Neural progenitor cell (in vitro differentiated cells): ENCODE data around the gene BRINP2. TPM values are rescaled to one million over a fixed set of nuclear protein-coding genes. Genes with fewer than 3 reads are reported as not detected.
A peak's percentile ranks its signal among the peaks of the same experiment; 100 is the strongest.

Experiments used
- DNase-seq: peaks from one replicate; pipeline ENCODE4 v3.0.0-alpha.2; 2016; ENCODE audit warnings: low spot score
- H2AFZ ChIP-seq: fragments of 200-600 bp; sonication (generic); replicated peaks from 2 replicates; pipeline ENCODE4 v1.6.1; 2016; ENCODE audit warnings: antibody characterized with exemption
- H3F3A ChIP-seq: fragments of 200-600 bp; sonication (generic); 2 replicates; pipeline ENCODE4 v1.6.1; 2016; ENCODE audit warnings: antibody characterized with exemption, low read depth
- H3K27ac ChIP-seq: fragments of 200-600 bp; sonication (generic); 2 replicates; pipeline ENCODE4 v1.5.1; 2016; ENCODE audit warnings: mild to moderate bottlenecking
- H3K27me3 ChIP-seq: fragments of 200-600 bp; sonication (generic); 2 replicates; pipeline ENCODE4 v1.6.1; 2016; ENCODE audit warnings: mild to moderate bottlenecking, moderate library complexity
- H3K36me3 ChIP-seq: fragments of 200-600 bp; sonication (generic); 2 replicates; pipeline ENCODE4 v1.5.1; 2016
- H3K4me1 ChIP-seq: fragments of 200-600 bp; sonication (generic); 2 replicates; pipeline ENCODE4 v1.6.1; 2016; ENCODE audit warnings: mixed run types
- H3K4me2 ChIP-seq: fragments of 200-600 bp; sonication (generic); 2 replicates; pipeline ENCODE4 v1.6.1; 2016
- H3K4me3 ChIP-seq: fragments of 200-600 bp; sonication (generic); 2 replicates; pipeline ENCODE4 v1.5.1; 2016
- H3K79me2 ChIP-seq: fragments of 200-600 bp; sonication (generic); 2 replicates; pipeline ENCODE4 v1.6.1; 2016; ENCODE audit warnings: low read depth
- H3K9ac ChIP-seq: fragments of 200-600 bp; sonication (generic); 2 replicates; pipeline ENCODE4 v1.6.1; 2016
- H3K9me3 ChIP-seq: fragments of 200-600 bp; sonication (generic); 2 replicates; pipeline ENCODE4 v1.5.1; 2016; ENCODE audit warnings: low read depth
- H4K20me1 ChIP-seq: fragments of 200-600 bp; sonication (generic); 2 replicates; pipeline ENCODE4 v1.6.1; 2016; ENCODE audit warnings: low read depth
- H3K27ac Mint-ChIP-seq: 3 replicates; pipeline ENCODE4 v1.8.0; 2021; ENCODE audit warnings: mixed read lengths
- H3K27me3 Mint-ChIP-seq: 2 replicates; pipeline ENCODE4 v1.8.0; 2022; ENCODE audit warnings: low read depth, mild to moderate bottlenecking, inconsistent platforms, moderate library complexity, mixed read lengths; ENCODE audit not compliant: insufficient read depth
- H3K36me3 Mint-ChIP-seq: 3 replicates; pipeline ENCODE4 v1.8.0; 2021; ENCODE audit warnings: mixed read lengths
- H3K4me1 Mint-ChIP-seq: 3 replicates; pipeline ENCODE4 v1.8.0; 2021; ENCODE audit warnings: mixed read lengths
- H3K4me3 Mint-ChIP-seq: 3 replicates; pipeline ENCODE4 v1.8.0; 2021; ENCODE audit warnings: mild to moderate bottlenecking, moderate library complexity, mixed read lengths
- H3K9me3 Mint-ChIP-seq: 3 replicates; pipeline ENCODE4 v1.8.0; 2020; ENCODE audit warnings: mixed read lengths
- CTCF ChIP-seq: fragments of 200-600 bp; sonication (generic); IDR thresholded peaks from 2 replicates; pipeline ENCODE4 v1.5.1; 2017; ENCODE audit warnings: antibody characterized with exemption, mild to moderate bottlenecking
- EZH2 ChIP-seq: fragments of 200-600 bp; sonication (generic); IDR thresholded peaks from 2 replicates; pipeline ENCODE4 v1.6.1; 2017; ENCODE audit warnings: antibody characterized with exemption, mild to moderate bottlenecking, moderate library complexity
- EZH2phosphoT487 ChIP-seq: fragments of 200-600 bp; sonication (generic); IDR thresholded peaks from 2 replicates; pipeline ENCODE4 v1.6.1; 2017; ENCODE audit warnings: antibody characterized with exemption
- total RNA-seq: library from RNA; depleted of rRNA; stranded (reverse); fragments of >200 nt; gene quantifications from 2 replicates; pipeline ENCODE4 v1.2.3, GENCODE V29; 2015; ENCODE audit warnings: low replicate concordance

Gene BRINP2
- total RNA-seq, 1 donor from 2014 or later: not detected

- no peaks in the 10 kb centered on the region for H4K20me1 ChIP-seq
- peaks cover 10% of the 10 kb centered on the region for H3K27me3 Mint-ChIP-seq
- H3K27ac Mint-ChIP-seq: peak within 1 kb of the TSS; percentile 10
- no peak within 1 kb of the TSS for H3K27ac ChIP-seq
- no peaks in the 10 kb centered on the region for H3K9me3 Mint-ChIP-seq
- H3F3A ChIP-seq: peaks cover 8% of the 10 kb centered on the region
- H3K79me2 ChIP-seq: no peaks in the 10 kb centered on the region
- H3K4me1 ChIP-seq: peaks cover 15% of the 10 kb centered on the region
- TF ChIP-seq CTCF (no peak), EZH2 (peak; percentile 40), EZH2phosphoT487 (peak; percentile 37)
- H3K36me3 Mint-ChIP-seq: peaks cover 5% of the 10 kb centered on the region
- H3K9me3 ChIP-seq: no peaks in the 10 kb centered on the region
- H3K4me1 Mint-ChIP-seq: peaks cover 19% of the 10 kb centered on the region
- peaks cover 98% of the 10 kb centered on the region for H3K27me3 ChIP-seq
- H3K4me2 ChIP-seq: peak within 1 kb of the TSS; percentile 96
- H3K9ac ChIP-seq: no peak within 1 kb of the TSS
- peak within 1 kb of the TSS; percentile 86 for H3K4me3 Mint-ChIP-seq
- peak within 1 kb of the TSS; percentile 98 for H2AFZ ChIP-seq
- H3K36me3 ChIP-seq: no peaks in the 10 kb centered on the region
- H3K4me3 ChIP-seq: peak within 1 kb of the TSS; percentile 69
- DNase-seq: peak; percentile 84
Measured at GRCh38 chr1:177164380-177165068, 6.2 kb upstream of the BRINP2 start, which contains the start of gene ASTN1. Gene ASTN1 (minus strand): TSS chr1:177164712. CDS start chr1:177164676, 36 bp downstream.

GRCh38 chr1:177165069-177165439 is 5.7 kb upstream of the BRINP2 start:
- Histone ChIP-seq H3K27ac (no peak overlapping the region), H3K79me2 (no peaks in the 10 kb centered on the region), H3K9me3 (no peaks in the 10 kb centered on the region), H3K27me3 (peaks cover 100% of the 10 kb centered on the region), H3K36me3 (no peaks in the 10 kb centered on the region), H3K4me3 (peak overlapping the region; percentile 69), H4K20me1 (no peaks in the 10 kb centered on the region), H3K4me1 (peaks cover 15% of the 10 kb centered on the region), H3K9ac (no peak overlapping the region), H3F3A (peaks cover 10% of the 10 kb centered on the region), H3K4me2 (peak overlapping the region; percentile 96), H2AFZ (peak overlapping the region; percentile 98)
- Mint-ChIP-seq H3K4me3 (peak overlapping the region; percentile 86), H3K27me3 (peaks cover 10% of the 10 kb centered on the region), H3K27ac (no peak overlapping the region), H3K36me3 (peaks cover 5% of the 10 kb centered on the region), H3K9me3 (no peaks in the 10 kb centered on the region), H3K4me1 (peaks cover 19% of the 10 kb centered on the region)
- no peak for TF ChIP-seq CTCF
- TF ChIP-seq EZH2phosphoT487: no peak
- TF ChIP-seq EZH2: peak; percentile 56
- no peak for DNase-seq

- Histone ChIP-seq H3F3A (peaks cover 4% of the 10 kb centered on the region), H3K79me2 (no peaks in the 10 kb centered on the region), H3K4me2 (peak overlapping the region; percentile 99), H3K9ac (no peak overlapping the region), H3K4me3 (peak overlapping the region; percentile 65), H3K4me1 (peaks cover 7% of the 10 kb centered on the region), H3K27ac (no peak overlapping the region), H4K20me1 (peaks cover 14% of the 10 kb centered on the region), H2AFZ (peak overlapping the region; percentile 86), H3K9me3 (no peaks in the 10 kb centered on the region), H3K36me3 (no peaks in the 10 kb centered on the region), H3K27me3 (peaks cover 100% of the 10 kb centered on the region)
- no peak for DNase-seq
- Mint-ChIP-seq H3K9me3 (peaks cover 3% of the 10 kb centered on the region), H3K4me3 (no peak overlapping the region), H3K4me1 (peaks cover 7% of the 10 kb centered on the region), H3K36me3 (no peaks in the 10 kb centered on the region), H3K27ac (no peak overlapping the region), H3K27me3 (peaks cover 22% of the 10 kb centered on the region)
- TF ChIP-seq EZH2phosphoT487 (peak; percentile 72), EZH2 (peak; percentile 87), CTCF (no peak)
Measured at GRCh38 chr1:177171536-177172123, 872 bp downstream of the BRINP2 start.
